Measurements from ENCODE around the gene NCDN. TPM values are rescaled to one million over a fixed set of nuclear protein-coding genes. Genes with fewer than 3 reads are reported as not detected.
A peak's percentile ranks its signal among the peaks of the same experiment; 100 is the strongest.
"Not testable (repeated sequence)": the region's sequence is repeated elsewhere in the genome, so short reads cannot be mapped to it uniquely, and the experiment has no call there.

The NCDN gene
- total RNA-seq, 2 donors from 2014 or later, result 21.0 to 39.0 TPM

GRCh38 chr1:35574655-35575415 is 17.2 kb downstream of the NCDN start:
- peaks cover 3 to 35% of the 10 kb centered on the region in 2 donors for H3K4me1 ChIP-seq (ENCODE audit: control insufficient read depth in 1 of 2, low read depth in 2 of 2)
- H3K27ac ChIP-seq, result no peak overlapping the region
- no peak for TF ChIP-seq CTCF (IDR thresholded peaks at IDR 0.05)
- DNase-seq (ENCODE audit: low spot score) (no peak), ATAC-seq (ENCODE audit: insufficient number of reproducible peaks, low FRiP score, low read depth) (no peak)
- peaks cover 5% of the 10 kb centered on the region for H3K27me3 ChIP-seq (replicated peaks; ENCODE audit: insufficient read depth)
- no peaks in the 10 kb centered on the region for H3K36me3 ChIP-seq
- H3K9me3 ChIP-seq, result no peaks in the 10 kb centered on the region
- H3K4me3 ChIP-seq, result no peak overlapping the region

DNA sequence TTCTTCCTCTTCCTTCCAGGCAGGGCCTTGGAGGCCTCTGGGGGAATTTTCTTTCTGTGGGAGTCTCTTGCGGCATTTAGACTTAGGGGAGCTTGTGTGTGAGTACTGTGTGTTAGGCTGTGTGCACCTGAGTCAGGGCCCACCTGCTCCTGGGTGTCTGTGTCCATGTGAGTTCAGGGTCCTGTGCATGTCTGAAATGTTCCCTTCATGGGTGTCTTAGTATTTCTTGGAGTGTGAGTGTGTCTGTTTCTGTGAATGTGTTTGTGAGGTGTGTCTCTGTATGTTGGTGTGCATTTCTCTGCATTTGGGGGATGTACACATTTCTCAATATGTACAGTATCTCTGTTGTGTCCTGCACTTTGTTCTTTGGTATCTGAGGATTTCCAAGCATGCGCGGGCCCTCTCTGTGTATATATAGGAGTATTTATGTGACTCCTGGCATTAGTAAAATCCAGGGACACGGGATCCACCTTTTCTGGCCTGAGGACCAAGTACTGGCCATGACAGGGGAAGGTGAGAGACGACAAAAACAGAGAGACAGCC is 17.9 kb downstream of the NCDN start:
- Histone ChIP-seq H3K27me3 (replicated peaks; ENCODE audit: insufficient read depth) (peaks cover 5% of the 10 kb centered on the region), H3K9me3 (no peaks in the 10 kb centered on the region), H3K36me3 (no peaks in the 10 kb centered on the region), H3K4me3 (no peak overlapping the region), H3K4me1 (ENCODE audit: control insufficient read depth in 1 of 2, low read depth in 2 of 2) (peaks cover 3 to 35% of the 10 kb centered on the region in 2 donors), H3K27ac (no peak overlapping the region)
- ATAC-seq (ENCODE audit: insufficient number of reproducible peaks, low FRiP score, low read depth), result no peak
- no peak for TF ChIP-seq CTCF (IDR thresholded peaks at IDR 0.05)
- DNase-seq (ENCODE audit: low spot score), result no peak

GRCh38 chr1:35576061-35576765 is 18.6 kb downstream of the NCDN start:
- Histone ChIP-seq H3K4me3 (peak overlapping the region; percentile 75), H3K4me1 (ENCODE audit: control insufficient read depth in 1 of 2, low read depth in 2 of 2) (peaks cover 3 to 35% of the 10 kb centered on the region in 2 donors), H3K27ac (no peak overlapping the region), H3K36me3 (no peaks in the 10 kb centered on the region), H3K27me3 (replicated peaks; ENCODE audit: insufficient read depth) (peaks cover 5% of the 10 kb centered on the region), H3K9me3 (no peaks in the 10 kb centered on the region)
- DNase-seq (ENCODE audit: low spot score) (no peak), ATAC-seq (ENCODE audit: insufficient number of reproducible peaks, low FRiP score, low read depth) (no peak)
- TF ChIP-seq CTCF (IDR thresholded peaks at IDR 0.05), result no peak

- Histone ChIP-seq H3K4me3 (peak overlapping the region; percentile 75), H3K4me1 (ENCODE audit: control insufficient read depth in 1 of 2, low read depth in 2 of 2) (peaks cover 3 to 35% of the 10 kb centered on the region in 2 donors)
- not testable (repeated sequence) for H3K9me3 ChIP-seq; H3K27ac ChIP-seq; H3K36me3 ChIP-seq; ATAC-seq (ENCODE audit: insufficient number of reproducible peaks, low FRiP score, low read depth); H3K27me3 ChIP-seq (replicated peaks; ENCODE audit: insufficient read depth); DNase-seq (ENCODE audit: low spot score)
Observed at GRCh38 chr1:35576766-35577070, 19.1 kb downstream of the NCDN start.

- no peak for ATAC-seq (ENCODE audit: insufficient number of reproducible peaks, low FRiP score, low read depth)
- peaks cover 5% of the 10 kb centered on the region for H3K27me3 ChIP-seq (replicated peaks; ENCODE audit: insufficient read depth)
- no peaks in the 10 kb centered on the region for H3K36me3 ChIP-seq
- H3K4me3 ChIP-seq, result peak overlapping the region; percentile 75
- H3K27ac ChIP-seq, result no peak overlapping the region
- H3K9me3 ChIP-seq, result no peaks in the 10 kb centered on the region
- TF ChIP-seq CTCF (IDR thresholded peaks at IDR 0.05), result no peak
- H3K4me1 ChIP-seq (ENCODE audit: control insufficient read depth in 1 of 2, low read depth in 2 of 2), result peaks cover 3 to 34% of the 10 kb centered on the region in 2 donors
- DNase-seq (ENCODE audit: low spot score), result no peak
Observed at GRCh38 chr1:35577071-35577998, 19.7 kb downstream of the NCDN start.
